Renal cortex interstitium (tissue), 11 donors: Measurements from ENCODE around the gene PGF. TPM values are rescaled to one million over a fixed set of nuclear protein-coding genes. Genes with fewer than 3 reads are reported as not detected.

Source experiments
- DNase-seq, 11 donors: peaks; one replicate each; pipeline ENCODE4 v3.0.0-alpha.2; 2013; ENCODE audit warnings: low read depth in 9 of 11, low spot score in 4 of 11; ENCODE audit errors: extremely low read depth in 1 of 11
- polyA plus RNA-seq, 3 donors: library from polyadenylated mRNA; unstranded; fragments of 120-200 nt; gene quantifications; one replicate each; pipeline ENCODE4 v1.2.1, GENCODE V29; 2013; ENCODE audit not compliant: insufficient read length in 3 of 3

PGF gene
- polyA plus RNA-seq, 3 donors = 6.7 to 12.0 (median 8.2) TPM

- DNase-seq = no peak
Observed at GRCh38 chr14:74980731-74981461, 25.5 kb upstream of the PGF start.

GRCh38 chr14:74980398-74980730, 25.0 kb upstream of the PGF start:
- no peak for DNase-seq

DNA sequence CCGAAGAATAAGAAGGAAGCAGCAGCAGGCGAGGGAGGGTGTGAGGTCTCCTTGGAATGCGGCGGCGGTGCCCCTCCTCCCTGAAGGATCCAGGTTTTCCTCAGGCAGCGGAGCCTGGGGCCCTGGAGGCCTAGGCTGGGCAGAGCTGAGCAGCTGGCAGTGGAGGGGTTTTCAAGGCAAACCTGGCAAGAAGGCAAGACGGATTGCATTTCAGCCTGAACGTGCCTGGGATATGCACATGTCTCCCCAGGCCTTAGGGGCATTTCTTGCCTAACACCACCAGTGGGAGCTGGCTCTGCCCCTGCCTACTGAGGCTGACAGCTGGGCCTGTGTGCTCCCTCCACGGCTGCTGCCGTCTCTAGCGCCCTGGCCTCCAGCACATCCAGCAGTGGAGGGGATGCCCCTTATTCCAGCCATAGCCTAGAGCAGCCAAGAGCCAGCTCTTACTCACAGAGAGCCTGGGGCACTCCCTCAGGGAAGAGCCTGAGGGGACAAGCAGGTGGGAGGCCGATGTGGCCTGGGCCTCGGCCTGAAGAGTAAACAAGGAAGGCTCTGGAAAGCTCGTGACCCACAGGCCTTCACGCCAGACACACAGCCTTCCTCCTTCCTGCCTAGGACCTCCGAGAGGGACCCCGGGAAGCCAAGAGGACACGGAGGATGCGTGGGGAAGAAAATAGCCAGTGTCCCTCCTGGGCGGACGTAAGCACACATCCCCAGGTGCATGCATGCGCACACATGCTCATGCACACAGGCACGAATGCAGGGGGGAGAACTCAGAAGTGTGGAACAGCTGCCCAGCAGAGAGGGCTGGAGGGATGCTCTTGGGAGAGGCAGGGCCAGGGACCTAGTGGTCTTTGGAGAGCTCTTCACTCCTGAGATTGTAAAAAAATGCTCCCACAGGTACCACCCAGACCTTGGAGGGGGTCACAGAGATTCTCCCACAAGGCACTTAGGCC, 24.3 kb upstream of the PGF start:
- no peak for DNase-seq

DNA sequence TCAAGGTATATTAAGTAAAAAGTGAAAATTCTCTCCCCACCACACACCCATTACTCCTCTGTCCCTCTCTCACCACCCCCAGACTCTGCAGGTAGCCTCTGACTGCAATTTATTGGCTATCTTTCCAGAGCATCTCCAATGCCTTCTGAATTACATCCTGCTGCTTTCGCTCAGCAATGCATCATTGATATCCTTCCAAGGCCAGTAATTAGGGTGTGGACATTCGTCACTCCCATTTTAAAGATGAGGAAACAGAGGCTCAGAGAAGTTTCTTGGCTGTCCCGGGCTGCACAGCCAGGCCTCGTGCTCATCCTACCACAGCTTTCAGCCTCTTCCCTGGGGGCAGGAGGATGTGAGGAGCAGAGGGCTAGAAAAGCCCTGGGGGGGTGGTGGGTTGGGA, 23.6 kb upstream of the PGF start:
- DNase-seq = no peak

DNA sequence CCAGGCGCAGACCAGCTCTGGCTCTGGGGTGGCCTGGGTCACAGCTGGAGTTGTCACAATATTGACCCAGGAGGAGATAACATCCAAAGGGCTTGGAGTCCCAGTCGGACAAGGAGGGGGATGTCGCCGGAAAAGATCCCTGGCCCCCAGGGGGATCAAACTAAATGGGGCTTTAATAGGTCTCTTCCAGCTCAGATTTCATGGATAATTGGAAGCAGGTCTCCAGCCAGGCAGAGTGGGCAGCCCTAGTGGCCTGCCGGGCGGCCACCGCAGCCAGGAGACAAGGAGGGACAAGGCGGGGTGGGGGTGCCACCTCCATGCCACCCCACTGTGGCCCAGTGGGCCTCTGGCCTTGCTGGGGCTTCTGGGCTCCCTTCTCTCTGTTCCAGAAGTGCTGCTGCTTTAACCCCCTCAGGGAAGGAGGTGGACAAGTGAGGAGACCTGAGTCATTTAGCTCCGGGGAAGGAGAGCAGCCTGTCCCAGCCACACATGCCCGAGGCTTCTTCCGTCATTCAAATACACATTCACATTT, 23.1 kb upstream of the PGF start:
- DNase-seq = no peak

- no peak for DNase-seq
Observed at GRCh38 chr14:74977901-74978385, 22.5 kb upstream of the PGF start.

DNA sequence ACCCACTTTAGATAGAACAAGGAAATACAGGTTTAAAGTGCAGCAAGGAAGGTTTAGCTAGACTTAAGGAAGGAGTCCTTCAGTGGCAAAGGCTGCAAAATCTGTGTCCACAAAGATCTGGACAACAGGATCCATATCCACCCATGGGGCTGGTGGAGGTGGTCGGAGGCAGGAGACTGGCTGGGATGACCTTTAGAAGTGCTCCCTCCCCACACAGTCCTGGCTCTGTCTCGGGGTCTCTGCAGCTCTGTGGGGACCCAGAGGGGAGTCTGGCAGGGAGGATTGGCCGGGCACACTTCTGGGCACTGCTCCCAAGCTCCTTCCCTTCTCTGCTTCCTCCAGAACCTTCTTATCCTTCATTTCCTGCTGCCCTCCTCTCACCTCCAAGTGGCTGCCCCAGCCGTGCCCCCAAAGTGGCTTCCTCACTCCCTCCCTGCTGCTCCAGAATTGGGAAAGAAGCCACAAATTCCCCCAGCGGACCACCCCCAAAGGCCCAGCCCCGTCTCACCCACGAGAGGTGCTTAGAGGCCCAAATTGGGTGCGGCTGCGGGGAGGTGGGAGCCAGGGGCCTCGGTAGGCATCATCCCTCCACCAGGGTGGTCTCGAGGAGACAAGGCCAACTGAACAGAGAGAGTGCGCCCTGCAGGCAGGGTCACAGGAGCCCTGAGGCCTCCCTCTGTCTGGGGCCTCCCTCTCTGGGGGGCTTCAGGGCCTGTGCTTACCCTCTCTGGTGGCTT, 21.9 kb upstream of the PGF start:
- no peak for DNase-seq

GRCh38 chr14:74976264-74977113, 21.1 kb upstream of the PGF start:
- no peak for DNase-seq

- DNase-seq = no peak
Observed at GRCh38 chr14:74975059-74975810, 19.8 kb upstream of the PGF start.

- no peak for DNase-seq
Observed at GRCh38 chr14:74974364-74975058, 19.1 kb upstream of the PGF start.

DNA sequence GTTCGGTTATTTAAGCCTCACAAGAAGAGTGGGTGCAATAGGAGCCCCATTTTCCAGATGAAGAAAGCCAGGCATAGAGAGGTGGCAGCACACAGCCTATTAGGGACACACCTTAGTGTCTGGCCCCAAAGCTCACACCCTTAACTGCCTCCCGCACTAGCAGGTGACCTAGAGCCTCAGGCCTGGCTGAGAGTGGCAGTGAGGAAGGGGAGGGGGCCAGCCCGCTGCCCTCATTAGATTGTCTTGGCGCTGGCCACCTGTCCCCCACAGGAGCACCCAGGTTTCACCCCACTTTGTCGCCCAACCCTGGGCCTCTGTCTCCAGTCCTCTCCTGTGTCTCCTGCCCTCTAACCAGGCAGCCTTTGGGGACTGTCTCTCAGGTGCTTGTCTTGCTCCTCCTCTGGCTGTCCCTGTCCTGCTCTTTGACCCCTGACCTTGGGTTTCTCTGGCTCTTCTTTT, 18.5 kb upstream of the PGF start:
- DNase-seq = no peak

DNA sequence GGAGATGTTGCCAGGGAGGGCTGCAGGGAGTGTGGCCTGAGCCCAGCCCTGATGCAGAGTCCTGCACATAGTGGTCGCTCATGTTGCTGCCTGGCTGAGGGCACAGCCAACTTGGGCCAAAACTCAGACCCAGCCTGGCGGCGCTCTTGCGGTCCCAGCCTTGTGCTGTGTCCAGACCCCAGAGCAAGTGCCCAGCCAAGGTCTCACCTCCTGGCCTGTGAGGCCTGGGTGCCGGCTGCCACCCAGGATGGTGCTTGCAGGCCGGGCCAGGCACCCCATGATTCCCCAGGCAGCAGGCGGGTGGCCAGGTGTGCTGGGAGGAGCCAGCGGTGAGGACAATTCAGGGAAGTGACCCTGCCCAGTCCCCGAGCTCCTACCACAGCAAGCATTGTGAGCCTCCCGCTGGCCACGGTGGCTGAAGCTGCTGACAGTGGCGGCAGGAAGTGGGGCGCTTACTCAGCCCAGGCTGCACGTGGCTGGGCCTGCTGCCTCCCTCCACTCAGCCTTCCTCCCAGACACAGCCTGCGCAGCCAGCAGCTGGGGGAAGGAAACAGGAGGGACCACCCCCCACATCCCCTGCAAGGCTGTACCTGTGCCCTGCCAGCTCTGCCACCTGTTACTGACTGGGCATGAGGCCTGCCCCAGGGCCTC, 17.7 kb upstream of the PGF start:
- DNase-seq = no peak

DNA sequence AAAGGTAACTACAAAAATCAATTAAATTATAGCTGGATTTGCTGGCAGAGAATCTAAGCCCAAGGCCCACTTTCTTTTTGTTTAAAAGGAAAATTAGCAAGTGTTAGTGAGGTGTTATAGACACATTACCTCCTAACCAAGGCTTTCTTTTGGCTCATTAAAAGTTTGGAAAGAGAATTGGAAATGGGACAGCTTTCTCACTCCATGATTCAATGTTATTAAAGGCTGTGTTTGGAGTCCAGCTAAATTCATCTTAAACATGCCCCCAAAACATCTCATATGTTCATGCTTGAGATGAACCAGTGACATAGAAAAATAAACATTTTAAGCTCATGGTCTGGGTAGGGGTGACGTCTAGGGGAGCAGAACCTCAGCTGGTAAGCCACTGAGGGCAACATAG, 13.4 kb upstream of the PGF start:
- DNase-seq = no peak

DNA sequence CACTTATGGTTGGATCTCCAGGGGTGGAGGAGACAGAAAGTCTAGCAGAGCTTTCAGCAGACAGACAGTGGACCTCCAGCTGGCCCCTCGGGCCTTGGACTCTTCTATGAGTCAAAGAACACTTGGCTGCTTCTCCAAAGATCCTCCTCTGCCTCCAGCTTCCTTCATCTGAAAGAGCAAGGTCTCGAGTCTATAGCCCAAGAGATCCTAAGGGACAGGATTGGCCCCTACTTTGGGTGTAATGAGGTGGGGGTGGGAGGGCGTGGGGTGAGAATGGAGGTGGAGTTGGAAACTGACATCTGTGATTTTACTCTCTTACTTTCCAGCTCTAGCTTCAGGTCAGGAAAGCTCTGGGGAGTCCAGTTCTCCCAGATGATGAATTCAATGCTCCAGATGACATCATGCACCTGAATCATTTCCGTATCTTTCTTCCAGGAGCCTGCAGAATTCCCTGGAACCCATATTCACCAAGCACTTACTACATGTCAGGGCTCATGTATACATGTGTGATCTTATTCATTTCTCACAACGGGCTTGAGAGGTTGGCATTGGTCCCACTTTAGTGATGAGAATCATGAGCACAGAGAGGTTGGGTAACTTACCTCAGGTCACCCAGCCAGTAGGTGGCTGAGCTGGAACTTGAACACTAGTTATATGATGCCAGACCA, 10.2 kb upstream of the PGF start:
- DNase-seq = no peak

DNA sequence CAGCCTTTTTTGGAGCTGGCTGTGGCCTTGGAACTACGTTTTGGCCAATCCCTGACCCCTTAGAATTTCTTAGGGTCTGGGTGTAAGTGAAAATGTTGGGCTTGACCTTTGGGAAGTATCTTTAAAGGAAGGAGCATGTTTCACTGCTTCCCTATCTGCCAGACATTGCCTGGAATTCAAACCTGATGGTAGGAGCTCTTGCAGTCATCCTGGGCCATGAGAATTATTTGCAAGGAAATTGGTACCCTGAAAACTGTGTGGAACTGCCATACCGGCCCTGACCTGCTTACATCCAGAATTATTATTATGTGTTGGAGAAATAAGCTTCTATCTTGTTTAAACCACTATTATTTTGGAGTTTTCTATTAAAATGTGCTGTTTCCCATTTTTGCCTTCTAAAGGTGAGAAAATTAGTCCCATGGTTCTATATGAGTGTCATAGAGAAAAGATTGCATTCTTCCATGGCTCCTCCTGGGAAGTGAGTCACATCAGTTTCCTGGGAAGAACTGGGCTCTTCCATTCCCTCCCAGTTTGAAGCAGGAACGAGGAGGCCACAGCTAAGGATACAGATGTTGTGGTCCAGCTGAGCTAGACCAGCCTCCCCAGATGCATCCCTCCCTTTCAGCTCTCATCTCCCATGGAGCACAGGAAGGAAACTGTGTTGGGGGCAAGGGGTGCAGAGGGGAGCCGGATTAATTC, 9.5 kb upstream of the PGF start:
- no peak for DNase-seq
